ENCODE data around the gene LRR1.
"Not testable (repeated sequence)": the region's sequence is repeated elsewhere in the genome, so short reads cannot be mapped to it uniquely, and the experiment has no call there.

LRR1 gene

DNA sequence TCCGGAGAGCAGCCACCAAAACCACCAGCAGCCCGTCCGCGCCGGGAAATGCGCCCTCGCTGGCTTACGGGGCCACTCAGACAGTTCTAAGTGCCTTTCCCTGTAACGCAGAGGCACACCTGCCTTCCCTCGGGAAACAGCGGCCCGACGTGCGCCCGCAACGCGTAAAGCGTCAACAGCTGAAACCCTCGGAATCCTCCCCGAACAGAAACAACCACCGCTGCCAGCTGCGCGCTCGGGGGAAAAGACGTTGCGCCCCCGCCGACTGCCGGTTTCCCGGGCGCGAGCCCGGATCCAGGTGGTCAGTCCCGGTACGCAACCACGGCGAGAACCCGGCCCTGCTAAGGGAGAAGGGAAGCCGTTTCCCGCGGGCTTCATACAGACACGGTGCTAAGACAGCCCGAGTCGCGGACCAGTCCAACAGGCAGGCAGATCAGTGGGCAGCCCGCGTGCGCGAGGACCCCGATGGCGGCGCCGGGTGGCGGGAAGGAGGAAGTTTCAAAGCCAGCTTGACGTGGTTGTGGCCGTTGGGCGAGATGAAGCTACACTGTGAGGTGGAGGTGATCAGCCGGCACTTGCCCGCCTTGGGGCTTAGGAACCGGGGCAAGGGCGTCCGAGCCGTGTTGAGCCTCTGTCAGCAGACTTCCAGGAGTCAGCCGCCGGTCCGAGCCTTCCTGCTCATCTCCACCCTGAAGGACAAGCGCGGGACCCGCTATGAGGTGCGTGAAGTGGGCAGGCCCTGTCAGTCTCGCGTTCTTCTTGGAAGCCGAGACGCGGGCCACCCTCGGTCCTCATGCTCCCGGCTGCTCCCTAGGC lies at the start of gene LRR1:
TSS of gene LRR1 (plus strand) at position 456 of the 816 bp plus-strand sequence. CDS start at position 537, 81 bp downstream.
- peak; percentile 81 for DNase-seq

GRCh38 chr14:49549446-49549845 lies 49.3 kb upstream of the LRR1 start:
- no peak for DNase-seq

DNA sequence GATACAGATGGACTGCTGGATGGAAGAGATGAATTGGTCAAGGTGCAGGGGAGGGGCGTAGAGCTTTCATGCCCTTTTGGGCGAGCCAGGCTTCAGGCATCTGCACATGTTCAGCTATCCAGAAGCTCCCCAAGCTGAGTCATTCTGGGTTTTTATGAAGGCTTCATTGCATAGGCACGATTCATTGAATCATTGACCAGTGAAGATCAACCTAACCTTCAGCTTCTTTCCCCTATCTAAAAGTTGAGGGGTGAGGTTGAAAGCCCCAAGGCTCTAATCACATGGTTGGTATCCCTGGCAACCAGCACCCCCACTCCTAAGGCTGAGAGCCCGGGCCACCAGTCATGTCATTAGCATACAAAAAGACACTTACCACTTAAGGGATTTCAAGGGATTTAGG lies 48.9 kb upstream of the LRR1 start:
- no peak for DNase-seq

DNA sequence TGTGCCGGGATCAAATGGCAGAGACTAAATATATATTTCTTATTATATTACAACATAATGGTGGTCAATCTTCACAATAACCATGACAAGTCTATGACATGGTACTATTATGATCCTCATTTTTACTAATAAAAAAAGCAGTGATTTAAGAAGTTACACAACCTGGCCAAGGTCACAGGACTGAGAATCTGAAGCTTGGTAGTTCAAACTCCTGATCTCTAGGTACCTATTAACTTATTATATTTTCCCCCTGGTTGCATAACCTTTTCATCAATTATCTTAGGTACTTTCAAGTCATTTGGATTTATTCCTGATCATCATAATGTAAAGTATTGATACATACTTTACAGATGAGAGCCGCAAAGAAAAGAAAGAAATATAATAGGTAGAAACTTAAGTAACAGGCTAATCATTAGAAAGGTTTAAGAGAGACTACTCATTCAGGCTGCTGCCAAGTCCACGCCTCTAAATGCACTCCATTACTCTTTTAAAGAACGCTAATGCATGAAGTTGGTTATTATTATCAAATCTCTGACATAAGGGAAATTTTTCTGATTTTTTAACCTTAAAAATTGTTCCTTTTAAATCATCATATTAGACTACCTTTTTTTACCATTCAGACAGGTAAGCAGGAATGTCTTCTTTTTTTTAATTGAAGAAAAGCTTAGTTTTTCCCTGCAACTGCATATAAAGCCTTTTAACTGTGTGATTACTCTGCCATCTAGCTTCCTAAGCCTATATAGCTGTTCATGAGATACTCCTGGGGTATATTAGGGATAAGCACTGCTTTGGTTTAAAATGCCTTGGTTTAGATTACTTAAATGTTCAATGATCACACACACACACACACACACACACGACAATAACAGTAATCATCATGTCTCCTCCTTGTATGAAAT lies 48.2 kb upstream of the LRR1 start:
- DNase-seq = no peak

GRCh38 chr14:49551569-49551968 lies 47.2 kb upstream of the LRR1 start:
- DNase-seq = no peak

DNA sequence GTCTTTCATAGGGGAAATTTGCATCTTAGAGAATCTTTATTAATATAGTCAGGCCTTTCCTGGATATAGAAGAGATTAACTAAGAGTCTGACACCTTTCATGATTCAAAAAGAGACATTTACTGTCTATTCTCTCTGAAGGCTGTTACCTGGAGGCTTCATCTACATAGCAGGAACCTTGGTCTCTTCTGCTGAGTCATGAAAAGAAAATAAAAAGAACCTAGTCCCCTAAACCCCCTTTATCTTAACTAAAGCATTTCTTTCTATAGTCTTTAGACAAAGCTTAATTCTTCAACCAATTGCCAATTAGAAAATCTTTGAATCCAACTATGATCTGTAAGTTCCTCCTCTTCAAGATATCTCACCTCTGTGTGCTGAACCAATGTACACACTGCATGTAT lies 45.6 kb upstream of the LRR1 start:
- DNase-seq = no peak

DNA sequence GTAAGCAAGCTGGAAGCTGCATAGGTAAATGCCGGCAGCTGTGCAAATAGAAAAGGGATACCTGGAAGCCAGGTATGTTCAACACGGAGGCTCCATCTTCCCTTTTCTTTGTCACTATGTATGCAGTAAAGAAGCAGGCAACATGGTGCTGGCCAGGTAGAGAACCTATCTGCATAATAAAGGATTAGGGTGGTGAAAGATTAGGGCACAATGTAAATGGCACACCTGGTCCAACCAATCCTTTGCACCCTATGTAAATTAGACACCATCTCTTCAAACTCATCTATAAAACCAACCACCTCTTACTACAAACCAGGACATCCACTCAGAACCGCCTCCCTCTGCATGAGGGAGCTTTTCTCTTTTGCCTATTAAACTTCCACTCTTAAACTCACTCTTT lies 44.8 kb upstream of the LRR1 start:
- no peak for DNase-seq

- DNase-seq = no peak
Observed at GRCh38 chr14:49559979-49560768, 38.6 kb upstream of the LRR1 start.

GRCh38 chr14:49566714-49567113 lies 32.0 kb upstream of the LRR1 start:
- DNase-seq = no peak

DNA sequence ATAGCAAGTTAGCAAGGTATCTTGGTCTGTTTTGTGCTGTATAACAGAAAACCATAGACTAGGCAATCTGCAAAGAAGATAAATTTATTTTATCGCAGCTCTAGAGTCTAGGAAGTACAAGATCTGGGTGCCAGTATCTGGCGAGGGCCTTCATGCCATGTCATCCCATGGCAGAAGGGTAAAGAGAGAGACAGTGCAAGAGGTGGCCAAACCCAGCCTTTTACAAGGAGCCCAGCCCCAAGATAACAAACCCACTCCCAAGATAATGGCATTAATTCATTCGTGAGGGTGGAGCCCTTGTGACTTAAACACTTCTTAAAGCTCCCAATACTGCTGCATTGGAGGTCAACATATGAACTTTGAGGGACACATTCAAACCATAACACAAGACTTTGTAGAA lies 29.5 kb upstream of the LRR1 start:
- DNase-seq = no peak

- no peak for DNase-seq
Observed at GRCh38 chr14:49574038-49574437, 24.7 kb upstream of the LRR1 start.

- DNase-seq = no peak
Observed at GRCh38 chr14:49578141-49578540, 20.6 kb upstream of the LRR1 start.

- no peak for DNase-seq
Observed at GRCh38 chr14:49579841-49580240, 18.9 kb upstream of the LRR1 start.

GRCh38 chr14:49581209-49582112 lies 17.3 kb upstream of the LRR1 start:
- no peak for DNase-seq

DNA sequence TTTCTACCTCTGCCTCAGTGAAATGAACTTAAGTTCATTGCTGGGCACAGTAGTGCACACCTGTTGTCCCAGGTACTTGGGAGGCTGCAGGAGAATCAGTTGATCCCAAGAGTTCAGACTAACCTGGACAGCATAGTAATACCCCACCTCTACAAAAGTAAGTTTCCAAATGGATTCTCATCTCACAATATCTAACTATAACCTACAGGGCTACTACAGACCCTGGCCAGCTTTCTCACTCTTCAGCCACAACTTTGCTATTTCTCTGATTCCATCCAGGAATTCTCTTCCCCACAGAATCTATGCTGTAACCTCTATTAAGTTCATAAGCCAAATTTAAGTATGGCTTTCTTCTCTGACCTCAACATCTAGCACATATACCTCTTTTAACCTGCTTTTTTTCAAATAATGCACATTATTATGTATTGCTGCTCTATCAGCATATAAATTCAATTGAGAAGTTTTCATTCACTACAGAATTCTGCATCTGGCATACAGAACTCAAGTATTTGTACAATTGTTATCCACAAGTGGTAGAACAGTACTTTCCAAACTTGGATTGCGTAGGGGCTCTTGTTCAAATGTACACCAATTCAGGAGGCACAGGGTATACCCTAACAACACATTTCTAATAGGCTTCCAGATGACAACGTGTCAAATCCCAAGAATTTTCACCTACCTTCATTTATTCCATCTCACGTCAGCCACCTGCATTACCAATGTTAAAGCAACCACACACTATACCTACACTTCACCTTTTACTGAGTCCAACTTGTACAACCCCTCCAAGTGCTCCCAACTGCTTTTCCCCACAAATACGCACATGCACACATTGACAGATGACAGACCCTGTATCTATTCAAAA lies 16.4 kb upstream of the LRR1 start:
- no peak for DNase-seq

DNA sequence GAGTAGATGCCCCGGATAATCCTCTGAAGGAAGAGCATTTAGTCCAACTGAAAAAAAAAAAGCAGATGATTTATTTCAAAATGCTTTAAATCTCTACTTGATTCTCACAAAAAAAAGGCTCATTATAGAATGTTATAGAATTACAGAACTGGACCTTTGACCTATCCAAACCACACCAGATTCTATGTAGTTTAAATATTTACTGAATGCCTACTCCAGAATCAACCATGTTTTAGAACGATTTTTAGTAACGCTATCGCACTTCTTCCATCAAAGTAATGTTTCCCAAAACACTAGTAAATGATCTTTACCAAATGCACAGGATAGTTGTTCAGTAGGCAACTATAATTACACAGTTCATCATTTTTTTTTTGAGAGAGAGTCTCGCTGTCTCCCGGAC lies 15.1 kb upstream of the LRR1 start:
- no peak for DNase-seq

GRCh38 chr14:49584058-49584457 lies 14.7 kb upstream of the LRR1 start:
- DNase-seq = no peak

DNA sequence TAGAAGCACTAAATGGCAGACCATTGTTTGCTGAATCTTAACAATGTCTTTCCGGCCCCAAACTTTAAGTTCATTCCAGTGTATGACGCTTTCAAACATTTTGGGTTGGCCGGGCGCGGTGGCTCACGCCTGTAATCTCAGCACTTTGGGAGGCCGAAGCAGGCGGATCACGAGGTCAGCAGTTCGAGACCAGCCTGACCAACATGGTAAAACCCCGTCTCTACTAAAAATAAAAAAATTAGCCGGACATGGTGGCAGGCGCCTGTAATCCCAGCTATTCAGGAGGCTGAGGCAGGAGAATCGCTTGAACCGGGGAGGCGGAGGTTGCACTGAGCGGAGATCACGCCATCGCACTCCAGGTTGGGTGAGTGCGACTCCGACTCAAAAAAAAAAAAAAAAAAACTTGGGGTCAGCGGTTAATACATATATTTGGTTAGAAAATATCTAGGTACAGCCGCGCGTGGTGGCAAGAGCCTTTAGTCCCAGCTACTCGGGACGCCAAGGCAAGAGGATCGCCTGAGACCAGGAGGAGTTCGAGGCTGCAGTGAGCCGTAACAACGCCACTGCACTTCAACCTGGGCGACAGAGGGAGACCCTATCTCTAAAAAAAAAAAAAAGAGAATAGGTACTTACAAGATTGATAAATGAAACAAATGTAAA lies 13.6 kb upstream of the LRR1 start:
- DNase-seq = not testable (repeated sequence)

DNA sequence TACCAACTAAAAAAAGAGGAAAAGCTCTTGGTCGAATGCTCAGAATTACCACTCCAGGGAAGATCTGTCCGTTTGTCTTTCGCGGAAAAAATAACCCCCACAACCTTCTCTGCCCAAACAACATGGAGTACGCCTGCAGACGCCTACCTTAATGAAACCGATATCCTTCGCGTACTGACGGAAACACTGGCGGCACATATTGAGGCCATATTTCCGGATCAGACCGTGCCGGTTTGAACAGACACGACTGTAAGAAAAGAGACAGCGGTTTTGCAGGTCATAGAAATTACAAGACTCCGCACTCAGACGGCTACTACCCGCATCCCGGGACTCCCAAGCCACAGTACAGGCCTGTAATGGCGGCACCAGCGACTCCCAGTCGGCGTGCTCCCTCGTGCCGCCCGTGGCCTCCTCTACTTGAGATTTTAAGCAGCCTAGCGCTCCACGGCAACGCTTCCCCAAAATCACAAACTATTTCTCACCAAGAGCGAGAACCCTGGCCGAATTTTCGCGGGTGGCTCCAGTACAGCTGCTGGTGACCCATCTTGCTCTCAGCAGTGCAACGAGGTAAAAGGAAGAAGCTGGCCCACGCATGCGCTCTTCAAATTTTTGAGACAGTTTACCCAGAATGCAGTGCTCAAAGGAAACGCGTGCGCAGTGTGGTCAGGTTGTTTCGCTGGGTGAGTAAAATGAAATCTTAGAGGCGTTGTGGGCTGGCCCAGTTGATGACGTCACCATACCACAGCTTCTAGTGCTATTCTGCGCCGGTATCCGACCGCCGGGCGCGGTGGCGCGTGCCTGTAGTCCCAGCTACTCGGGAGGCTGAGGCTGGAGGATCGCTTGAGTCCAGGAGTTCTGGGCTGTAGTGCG lies 12.7 kb upstream of the LRR1 start, which contains the start of gene RPS29:
TSS of gene RPS29 (minus strand) at position 578 of the 870 bp plus-strand sequence. CDS start at position 544, 34 bp downstream.
- peak; percentile 98 for DNase-seq
